SIG-M5 (cell line): Measurements from ENCODE around the gene TMEM39B.
"Not testable (repeated sequence)": the region's sequence is repeated elsewhere in the genome, so short reads cannot be mapped to it uniquely, and the experiment has no call there.

Source experiments
- DNase-seq: peaks from one replicate; lab custom pipeline; 2025; lab: John Stamatoyannopoulos, UW

The TMEM39B gene

DNA sequence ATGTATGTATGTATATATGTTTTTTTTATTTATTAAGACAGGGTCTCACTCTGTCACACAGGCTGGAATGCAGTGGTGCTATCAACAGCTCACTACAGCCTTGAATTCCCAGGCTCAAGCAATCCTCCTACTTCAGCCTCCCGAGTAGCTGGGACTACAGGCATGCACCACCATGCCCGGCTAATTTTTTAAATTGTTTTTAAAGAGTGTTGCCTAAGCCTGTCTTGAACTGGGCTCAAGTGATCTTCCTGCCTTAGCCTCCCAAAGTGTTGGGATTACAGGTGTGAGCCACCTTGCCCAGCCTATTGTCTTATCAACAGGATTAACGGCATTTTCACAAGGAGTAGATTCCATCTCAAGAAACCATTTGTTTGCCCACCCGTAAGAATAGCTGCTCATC lies 40.7 kb downstream of the TMEM39B start:
- DNase-seq, result not testable (repeated sequence)

DNA sequence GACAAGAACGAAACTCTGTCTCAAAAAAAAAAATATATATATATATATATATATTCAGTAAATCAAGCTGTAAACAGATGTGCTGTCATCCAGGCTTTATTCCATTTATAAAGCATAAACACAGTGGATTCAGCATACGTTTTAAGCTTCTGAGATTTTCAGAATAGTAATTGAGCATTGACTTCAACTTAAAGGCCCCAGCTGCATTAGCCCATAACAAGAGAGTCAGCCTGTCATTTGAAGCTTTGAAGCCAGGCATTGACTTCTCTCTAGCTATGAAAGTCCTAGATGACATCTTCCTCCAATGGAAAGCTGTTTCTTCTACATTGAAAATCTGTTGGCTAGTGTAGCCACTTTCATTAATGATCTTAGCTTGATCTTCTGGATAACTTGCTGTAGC lies 41.7 kb downstream of the TMEM39B start:
- no peak for DNase-seq

DNA sequence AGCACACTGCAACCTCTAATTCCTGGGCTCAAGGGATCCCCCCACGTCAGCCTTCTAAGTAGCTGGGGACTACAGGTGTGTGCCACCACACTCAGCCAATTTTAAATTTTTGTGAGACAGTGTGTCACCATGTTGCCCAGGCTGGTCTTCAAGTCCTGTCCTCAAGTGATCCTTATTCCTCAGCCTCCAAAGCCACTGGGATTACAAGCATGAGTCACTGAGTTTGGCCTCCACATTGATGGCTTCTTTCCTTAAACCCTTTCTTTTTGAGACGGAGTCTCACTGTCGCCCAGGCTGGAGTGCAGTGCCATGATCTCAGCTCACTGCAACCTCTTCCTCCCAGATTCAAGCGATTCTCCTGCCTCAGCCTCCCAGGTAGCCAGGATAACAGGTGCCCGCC lies 42.8 kb downstream of the TMEM39B start:
- DNase-seq, result no peak

DNA sequence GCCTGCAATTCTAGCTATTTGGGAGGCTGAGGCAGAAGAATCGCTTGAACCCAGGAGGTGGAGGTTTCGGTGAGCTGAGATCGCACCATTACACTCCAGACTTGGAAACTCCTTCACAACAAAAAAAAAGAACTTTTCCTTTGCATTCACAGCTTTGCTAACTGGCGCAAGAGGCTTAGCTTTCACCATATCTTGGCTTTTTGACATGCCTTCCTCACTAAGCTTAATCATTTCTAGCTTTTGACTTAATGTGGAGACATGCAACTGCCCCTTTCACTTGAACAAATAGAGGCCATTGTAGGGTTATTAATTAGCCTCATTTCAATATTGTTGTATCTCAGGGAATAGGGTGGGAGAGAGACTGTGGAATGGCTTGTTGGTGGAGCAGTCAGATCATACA lies 43.8 kb downstream of the TMEM39B start:
- DNase-seq, result no peak

DNA sequence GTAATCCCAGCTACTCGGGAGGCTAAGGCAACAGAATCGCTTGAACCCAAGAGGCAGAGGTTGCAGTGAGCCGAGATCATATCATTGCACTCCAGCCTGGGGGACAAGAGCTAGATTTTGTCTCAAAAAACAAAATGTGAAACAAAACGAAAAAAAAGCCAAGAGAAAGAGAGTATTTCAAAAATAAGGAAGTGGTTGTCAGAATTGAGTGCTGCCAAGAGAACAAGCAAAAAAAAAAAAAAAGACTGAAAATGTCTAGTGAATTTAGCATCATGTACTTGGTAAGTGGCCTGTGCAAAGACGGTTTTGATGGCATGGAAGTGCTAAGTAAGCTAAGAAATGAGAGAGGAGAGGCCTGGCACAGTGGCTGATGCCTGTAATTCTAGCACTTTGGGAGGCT lies 49.4 kb downstream of the TMEM39B start:
- DNase-seq, result no peak

DNA sequence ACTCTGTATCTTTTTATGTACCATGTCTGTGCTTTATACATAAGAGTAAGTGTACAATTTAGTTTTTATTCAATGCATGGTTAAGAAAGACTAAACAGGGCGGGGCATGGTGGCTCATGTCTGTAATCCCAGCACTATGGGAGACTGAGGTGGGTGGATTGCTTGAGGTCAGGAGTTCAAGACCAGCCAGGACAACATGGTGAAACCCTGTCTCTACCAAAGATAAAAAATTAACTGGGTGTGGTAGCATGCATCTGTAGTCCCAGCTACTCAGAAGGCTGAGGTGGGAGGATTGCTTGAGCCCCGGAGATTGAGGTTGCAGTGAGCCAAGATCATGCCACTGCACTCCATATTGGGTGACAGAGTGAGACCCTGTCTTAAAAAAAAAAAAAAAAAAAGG lies 50.6 kb downstream of the TMEM39B start:
- DNase-seq, result not testable (repeated sequence)

DNA sequence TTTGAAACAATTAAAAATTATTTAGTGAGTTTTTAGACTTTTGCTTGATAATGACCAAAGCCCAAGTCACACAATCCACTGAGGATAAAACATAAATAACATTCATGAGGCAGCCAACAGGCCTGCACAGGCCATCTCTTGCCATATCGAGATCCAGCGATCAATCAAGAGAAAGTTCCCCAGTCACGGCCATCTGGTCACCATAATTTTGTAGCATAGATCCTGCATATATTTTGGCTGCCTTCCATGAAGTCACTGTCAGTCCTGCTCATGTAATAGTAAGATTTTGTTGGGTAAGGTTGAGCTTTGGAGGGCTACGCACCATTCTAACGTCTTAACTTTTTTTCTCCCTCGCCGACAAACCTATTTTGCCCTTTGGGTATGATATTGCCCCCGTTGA lies 52.6 kb downstream of the TMEM39B start:
- no peak for DNase-seq

DNA sequence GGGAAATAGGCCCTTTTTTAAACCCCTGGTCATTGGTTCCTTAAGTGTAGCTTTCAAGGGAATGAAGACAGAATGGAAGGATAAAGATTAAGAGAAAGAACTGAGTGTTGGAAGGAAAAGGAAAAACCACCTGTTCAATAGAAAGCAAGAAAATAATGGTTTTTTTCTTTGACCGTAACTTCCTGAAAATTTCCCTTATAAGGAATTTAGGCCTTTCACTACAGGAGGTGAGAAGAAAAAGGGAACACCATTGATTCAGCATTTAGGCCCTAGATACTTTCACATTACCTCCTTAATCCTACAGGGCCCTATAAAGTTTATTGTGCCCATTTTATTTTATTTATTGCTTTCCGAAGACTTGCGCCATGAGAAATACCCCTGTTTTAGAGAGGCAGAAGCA lies 54.0 kb downstream of the TMEM39B start:
- no peak for DNase-seq

DNA sequence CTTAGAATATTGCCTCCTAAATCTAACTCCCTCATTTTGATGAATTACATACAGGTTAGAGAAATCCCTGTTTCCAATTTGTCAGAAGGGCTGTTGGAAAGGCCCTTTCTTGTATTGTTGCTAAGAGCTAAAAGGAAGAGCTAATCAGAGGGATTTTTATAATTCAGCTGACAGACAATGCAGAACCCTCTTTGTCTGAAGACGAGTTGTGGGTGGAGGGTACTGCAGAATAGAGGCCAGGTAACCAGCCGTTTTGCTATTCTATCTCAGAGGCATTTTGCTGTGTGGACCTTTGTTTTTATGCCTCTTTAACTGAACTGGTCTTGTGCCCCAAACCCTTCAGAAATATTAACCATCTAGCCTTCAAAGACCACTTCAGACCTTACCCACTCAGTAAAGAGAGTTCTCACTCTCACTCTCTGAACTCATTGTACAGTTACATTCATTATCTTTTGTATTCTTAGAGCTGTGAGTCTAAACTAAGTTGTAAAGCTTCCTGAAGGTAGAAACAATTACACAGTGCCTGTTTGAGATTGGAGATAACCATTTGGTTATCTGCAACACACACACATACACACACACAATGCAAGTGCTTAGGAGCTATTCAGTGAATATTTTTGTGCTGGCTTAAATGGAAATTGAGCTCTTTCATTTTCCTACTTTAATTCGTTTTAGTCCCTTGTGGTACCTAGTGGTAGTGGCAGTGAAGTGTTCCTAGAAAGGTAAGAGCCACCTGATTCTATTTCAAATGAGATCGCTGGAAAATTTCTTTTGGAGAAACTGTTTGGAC lies 54.9 kb downstream of the TMEM39B start:
- DNase-seq, result no peak

DNA sequence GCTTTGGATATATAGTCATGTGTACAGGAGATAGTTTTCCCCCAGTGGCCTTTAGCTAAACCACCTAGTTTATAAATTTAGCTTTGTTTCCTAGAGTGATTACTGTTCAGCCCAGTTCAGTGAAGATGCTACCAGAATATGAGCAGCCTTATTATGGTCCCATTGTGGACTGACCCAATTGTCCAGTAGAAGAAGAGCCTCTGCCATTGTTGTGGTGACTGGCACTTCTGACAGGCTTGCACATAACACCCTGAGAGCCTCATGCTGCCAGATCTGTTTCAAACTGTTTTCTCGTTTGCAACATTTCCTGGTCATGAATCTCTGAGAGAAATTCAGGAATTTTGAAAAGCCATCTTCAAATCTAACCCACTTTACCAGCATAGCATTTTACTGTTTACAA lies 55.7 kb downstream of the TMEM39B start:
- DNase-seq, result no peak

DNA sequence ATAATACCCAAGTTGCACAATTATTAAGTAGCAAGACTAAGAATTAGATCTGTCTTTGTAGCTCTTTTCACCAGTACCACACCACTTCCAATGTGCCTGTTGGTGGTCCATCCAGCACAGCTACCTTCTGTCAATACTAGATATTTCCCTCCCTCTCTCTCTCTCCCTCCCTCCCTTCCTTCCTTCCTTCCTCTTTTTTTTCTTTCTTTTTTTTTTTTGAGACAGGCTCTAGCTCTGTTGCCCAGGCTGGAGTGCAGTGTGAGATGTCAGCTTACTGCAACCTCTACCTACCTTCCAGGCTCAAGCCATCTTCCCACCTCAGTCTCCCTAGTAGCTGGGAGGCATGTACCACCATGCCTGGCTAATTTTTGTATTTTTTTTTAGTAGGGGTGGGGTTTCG lies 56.2 kb downstream of the TMEM39B start:
- no peak for DNase-seq

DNA sequence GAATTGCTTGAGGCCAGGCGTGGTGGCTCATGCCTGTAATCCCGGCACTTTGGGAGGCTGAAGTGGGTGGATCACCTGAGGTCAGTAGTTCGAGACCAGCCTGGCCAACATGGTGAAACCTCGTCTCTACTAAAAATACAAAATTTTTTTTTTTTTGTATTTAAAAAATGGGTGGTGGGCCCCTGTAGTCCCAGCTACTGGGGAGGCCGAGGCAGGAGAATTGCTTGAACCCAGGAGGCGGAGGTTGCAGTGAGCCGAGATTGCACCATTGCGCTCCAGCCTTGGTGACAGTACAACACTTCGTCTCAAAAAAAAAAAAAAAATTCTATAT lies 61.2 kb downstream of the TMEM39B start:
- DNase-seq, result not testable (repeated sequence)

DNA sequence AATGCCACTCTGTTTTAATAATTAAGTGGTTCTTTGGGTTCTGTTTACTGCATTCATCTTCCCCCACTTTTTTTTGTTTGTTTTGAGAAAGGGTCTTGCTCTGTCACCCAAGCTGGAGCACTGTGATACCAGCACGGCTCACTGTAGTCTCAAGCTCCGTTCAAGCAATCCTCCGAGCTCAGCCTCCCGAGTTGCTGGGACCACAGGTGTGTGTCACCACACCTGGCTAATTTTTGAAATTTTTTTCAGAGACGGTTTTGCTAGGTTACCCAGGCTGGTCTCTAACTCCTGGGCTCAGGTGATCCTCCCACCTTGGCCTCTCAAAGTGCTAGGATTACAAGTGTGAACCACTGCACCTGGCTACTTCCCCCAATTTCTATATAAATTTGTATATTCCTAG lies 64.4 kb downstream of the TMEM39B start:
- no peak for DNase-seq

DNA sequence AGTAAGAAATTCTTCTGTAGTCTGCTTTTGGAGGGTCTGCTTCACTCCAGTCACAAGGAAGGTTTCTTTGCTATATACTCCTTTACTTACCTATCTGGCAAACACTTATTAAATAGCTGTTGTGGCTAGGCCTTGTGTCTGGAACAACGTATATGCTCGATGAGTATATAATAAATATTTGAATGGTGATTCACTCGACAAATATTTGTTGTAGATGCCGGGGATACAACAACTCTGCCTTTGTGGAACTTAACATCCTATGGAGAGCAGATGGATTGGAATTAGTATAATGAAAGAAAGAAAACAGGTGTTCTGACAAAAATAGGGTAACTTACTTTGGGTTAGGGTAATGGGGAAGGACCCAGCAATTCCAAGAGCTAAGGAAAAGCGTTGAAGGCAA lies 66.2 kb downstream of the TMEM39B start:
- DNase-seq, result no peak

DNA sequence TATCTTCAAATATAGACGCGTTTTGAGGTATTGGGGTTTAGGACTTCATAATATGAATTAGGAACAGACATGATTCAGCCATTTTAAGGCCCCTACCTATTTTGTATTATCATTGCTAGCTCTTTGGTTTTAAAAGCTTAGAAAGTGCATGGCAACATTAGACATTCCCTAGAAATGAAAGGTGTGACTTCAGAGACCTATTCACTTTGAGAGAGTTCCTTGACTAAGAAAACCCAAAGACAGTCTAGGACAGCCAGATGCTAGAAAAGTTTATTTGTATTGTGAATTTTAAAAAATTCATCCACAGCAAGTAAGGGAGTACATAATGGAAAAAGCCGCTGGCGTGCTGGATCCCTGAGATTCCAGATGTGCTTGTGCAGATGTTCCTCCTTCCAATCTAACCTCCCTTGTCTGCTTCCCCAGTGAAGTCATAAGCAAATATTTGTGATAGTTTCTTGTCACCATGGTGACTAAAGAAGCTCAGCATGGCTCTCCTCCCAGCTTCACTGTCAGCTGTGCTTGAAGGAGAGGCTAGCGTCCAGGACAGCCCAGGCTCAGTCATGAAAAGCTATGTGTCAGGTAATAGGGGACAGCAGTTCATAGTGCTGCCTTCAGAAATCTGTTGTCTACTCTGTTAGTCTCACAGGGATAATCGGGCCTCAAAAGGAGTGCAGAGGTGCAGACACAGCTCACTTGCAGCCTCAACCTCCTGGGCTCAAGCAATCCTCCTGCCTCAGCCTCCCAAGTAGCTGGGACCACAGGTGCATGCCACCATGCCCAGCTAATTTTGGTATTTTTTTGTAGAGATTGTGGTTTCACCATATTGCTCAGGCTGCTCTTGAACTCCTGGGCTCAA lies 69.9 kb downstream of the TMEM39B start:
- no peak for DNase-seq

DNA sequence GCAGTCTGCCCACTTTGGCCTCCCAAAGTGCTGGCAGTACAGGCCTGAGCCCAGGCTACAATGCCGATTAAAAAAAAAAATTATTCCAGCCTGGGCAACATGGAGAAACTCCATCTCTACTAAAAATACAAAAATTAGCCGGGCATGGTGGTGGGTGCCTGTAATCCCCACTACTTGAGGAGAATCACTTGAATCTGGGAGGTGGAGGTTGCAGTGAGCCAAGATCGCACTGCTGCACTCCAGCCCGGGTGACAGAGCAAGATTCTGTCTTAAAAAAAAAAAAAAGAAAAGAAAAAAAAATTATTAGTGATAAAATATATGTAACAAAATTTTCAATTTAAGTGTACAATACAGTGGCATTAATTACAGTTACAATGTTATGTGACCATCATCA lies 70.6 kb downstream of the TMEM39B start:
- DNase-seq, result not testable (repeated sequence)

DNA sequence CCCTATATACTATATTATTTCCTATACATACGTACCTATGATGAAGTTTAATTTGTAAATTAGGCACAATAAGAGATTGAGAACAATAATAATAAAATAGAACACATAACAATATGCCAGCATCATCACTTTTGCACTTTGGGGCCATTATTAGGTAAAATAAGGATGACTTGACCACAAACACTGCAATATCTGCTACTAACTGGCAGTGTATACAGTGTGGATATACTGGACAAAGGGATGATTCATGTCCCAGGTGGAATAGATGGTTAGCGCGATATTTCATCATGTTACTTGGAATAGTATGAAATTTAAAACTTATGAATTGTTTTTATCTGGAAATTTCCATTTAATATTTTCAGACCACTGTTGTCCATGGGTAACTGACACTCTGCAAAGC lies 71.3 kb downstream of the TMEM39B start:
- no peak for DNase-seq

DNA sequence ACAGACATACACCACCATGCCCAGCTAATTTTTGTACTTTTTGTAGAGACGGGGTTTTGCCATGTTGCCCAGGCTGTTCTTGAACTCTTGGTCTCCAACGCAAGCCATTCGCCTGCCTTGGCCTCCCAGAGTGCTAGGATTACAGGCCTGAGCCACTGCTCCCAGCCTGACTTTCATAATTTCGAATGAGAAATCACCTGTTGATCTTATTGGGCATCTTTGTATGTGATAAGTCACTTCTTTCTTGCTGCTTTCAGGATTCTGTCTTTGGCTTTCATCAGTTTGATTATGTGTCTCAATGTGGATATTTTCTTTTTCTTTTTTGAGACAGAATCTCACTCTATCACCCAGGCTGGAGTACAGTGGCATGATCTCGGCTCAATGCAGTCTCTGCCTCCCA lies 75.1 kb downstream of the TMEM39B start:
- DNase-seq, result not testable (repeated sequence)

DNA sequence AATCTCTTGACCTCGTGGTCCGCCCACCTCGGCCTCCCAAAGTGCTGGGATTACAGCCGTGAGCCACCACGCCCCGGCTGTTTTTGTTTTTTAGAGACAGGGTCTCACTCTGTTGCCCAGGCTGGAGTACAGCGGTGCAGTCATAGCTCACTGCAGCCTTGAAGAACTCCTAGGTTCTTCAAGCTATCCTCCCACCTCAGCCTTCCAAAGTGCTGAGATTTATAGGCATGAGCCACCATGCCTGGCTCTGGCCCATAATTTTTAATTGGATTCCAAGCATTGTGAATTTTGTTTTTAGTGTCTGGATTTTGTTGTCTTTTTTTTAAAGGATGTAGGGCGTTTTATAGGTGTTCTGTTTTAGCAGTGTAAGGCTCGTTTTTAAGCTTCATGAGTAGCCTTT lies 78.1 kb downstream of the TMEM39B start:
- DNase-seq, result no peak

DNA sequence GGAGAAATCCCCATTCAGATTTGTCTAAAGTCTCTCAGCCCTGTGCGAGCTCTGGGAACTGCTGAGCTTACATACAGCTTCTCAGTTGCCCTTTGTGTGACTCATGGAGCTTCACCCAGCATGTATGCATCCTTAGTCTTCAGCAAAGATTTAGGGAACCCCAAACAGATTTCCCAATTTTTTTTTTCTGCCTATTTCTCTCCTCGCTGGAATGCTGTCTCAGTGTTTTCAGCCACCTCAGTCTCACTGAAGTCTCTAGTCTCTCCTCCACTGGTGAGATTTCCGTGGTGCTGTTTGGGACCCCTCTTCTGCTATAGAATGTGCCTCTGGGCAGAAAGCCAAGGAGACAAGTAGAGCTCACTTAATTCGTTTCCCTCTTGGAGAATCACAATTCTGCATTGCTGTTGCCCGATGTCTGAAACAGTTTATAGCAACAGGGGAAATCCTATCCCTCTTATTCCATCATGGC lies 78.6 kb downstream of the TMEM39B start:
- DNase-seq, result no peak
